Measurements from ENCODE around the gene BCL2L13.
A peak's percentile ranks its signal among the peaks of the same experiment; 100 is the strongest.
"Not testable (repeated sequence)": the region's sequence is repeated elsewhere in the genome, so short reads cannot be mapped to it uniquely, and the experiment has no call there.

BCL2L13 gene

DNA sequence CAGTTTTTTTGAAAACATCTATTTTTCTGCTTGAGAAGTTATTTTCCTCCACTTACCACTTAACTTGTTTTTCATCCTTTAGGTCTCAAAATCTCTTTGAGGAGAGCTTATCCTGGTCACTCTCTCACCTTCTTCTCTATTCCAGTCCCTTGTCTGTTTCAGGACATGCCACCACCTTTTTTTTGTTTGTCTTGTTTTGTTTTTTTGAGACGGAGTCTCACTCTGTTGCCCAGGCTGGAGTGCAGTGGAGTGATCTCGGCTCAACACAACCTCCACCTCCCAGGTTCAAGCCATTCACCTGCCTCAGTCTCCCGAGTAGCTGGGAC is 4.6 kb upstream of the BCL2L13 start:
- DNase-seq (ENCODE audit: low read depth): no peak

DNA sequence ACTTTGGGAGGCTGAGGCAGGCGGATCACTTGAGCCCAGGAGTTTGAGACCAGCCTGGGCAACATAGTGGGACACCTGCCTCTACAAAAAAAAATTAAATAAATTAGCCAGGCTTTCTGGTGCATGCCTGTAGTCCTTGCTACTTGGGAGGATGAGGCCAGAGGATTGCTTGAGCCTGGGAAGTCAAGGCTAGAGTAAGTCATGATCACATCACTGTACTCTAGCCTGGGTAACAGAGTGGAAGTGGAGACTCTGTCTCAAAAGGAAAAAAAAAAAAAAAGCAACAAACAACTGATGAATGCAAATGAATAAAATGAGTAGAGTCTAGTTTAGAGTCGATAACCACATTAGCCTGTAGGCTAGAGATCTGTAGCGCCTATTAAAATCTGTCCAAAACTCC is 3.9 kb upstream of the BCL2L13 start:
- DNase-seq (ENCODE audit: low read depth): no peak

More for the DNA sequence above, 4.6 kb upstream of the BCL2L13 start:
- H3K4me3 ChIP-seq (ENCODE audit: low read depth, low read length): no peak overlapping the region

DNA sequence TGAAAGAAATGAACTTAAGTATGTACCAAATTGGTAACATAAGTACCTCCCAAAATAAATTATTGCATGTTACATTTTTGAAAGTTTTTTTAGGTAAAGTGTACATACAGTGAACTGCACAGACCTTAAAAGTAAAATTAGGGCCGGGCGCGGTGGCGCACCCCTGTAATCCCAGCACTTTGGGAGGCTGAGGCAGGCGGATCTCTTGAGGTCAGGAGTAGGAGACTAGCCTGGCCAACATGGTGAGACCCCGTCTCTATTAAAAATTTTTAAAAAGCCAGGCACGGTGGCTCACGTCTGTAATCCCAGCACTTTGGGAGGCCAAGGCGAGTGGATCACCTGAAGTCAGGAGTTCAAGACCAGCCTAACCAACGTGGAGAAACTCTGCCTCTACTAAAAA is 1.7 kb upstream of the BCL2L13 start:
- not testable (repeated sequence) for H3K4me3 ChIP-seq (ENCODE audit: low read depth, low read length); DNase-seq (ENCODE audit: low read depth)

More for the DNA sequence above, 3.9 kb upstream of the BCL2L13 start:
- H3K4me3 ChIP-seq (ENCODE audit: low read depth, low read length): no peak overlapping the region

DNA sequence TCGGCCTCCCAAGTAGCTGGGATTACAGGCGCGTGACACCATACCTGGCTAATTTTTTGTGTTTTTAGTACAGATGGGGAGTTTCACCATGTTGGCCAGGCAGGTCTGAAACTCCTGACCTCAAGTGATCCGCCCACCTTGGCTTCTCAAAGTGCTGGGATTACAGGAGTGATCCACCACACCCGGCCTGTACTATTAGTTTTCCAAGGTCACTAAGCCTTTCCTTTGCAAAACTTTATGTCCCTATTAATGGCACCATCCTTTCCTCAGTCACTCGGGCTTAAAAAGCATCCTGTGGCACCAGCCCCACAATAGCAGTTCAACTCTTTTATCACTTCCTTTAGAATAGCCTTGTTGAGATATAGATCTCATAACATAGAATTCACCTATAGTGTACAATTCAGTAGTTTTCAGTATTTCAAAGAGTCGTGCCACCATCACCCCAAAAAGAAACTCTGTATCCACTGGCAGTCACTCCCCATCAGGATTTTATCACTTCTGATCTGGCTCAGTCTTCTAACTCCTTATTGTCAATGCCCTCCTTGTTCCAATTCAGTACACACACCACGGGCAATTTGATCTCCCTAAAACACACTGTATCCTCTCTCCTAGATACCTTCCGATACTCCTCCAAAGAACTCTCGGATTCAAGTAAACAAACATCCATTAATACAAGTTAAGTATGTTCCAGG is 921 bp upstream of the BCL2L13 start:
- H3K4me3 ChIP-seq (ENCODE audit: low read depth, low read length): peak overlapping the region; percentile 92
- no peak for DNase-seq (ENCODE audit: low read depth)

DNA sequence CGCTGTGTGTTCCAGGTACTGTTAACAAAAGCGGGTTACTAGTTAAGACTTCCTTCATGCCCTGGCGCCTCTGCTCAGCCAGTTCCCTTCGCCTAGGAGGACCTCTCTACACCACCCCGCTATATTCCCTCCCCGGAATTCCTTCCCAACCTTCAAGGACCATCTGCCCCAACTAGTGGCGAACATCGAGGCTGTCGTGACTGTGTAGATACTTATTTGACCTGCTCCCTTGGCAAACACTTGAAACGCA is 450 bp upstream of the BCL2L13 start:
- DNase-seq (ENCODE audit: low read depth): no peak
- peak overlapping the region; percentile 92 for H3K4me3 ChIP-seq (ENCODE audit: low read depth, low read length)

DNA sequence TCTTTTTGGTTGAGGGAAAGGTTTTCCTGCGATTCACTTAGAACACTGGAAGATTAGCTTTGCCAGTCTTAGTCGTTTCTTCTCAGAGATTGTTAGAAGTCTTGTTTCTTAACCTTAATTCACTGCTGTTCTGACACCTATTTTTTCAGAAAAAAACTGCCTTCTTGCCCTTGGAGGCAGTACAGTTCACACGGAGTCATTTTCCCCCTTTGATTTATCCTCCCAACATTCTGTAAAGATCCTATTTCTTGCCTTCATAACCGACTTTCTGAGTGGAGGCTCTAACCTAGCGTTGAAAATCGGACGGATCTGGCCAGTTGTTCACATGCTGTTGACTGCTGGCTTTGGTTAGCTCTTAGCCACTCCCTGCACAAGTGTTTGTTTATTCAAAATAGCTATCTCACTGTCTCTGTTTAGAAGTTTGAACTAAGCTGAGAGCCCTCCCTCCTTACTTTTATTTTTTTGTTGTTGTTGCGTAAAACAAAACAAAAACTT is 737 bp downstream of the BCL2L13 start:
- H3K4me3 ChIP-seq (ENCODE audit: low read depth, low read length): peak overlapping the region; percentile 92
- no peak for DNase-seq (ENCODE audit: low read depth)

DNA sequence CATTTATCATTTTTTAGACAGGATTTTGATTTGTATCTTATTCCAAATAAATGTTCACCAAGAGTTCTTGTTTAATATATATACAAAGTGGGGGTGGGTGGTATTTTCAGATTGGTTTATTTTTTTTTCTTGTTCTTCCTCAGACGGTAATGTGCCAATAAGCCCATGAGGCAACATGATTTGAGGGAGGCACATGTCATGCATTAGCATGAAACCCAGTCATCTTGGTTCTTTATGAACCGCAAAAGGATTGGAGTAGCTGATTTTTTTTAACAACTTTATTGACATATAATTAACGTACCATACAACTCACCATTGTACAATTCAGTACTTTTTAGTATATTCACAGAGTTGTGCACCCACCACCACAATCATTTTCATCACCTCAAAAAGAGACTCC is 2.7 kb downstream of the BCL2L13 start:
- no peak overlapping the region for H3K4me3 ChIP-seq (ENCODE audit: low read depth, low read length)
- DNase-seq (ENCODE audit: low read depth): no peak

GRCh38 chr22:17642357-17642756 is 3.8 kb downstream of the BCL2L13 start:
- H3K4me3 ChIP-seq (ENCODE audit: low read depth, low read length); DNase-seq (ENCODE audit: low read depth): not testable (repeated sequence)

DNA sequence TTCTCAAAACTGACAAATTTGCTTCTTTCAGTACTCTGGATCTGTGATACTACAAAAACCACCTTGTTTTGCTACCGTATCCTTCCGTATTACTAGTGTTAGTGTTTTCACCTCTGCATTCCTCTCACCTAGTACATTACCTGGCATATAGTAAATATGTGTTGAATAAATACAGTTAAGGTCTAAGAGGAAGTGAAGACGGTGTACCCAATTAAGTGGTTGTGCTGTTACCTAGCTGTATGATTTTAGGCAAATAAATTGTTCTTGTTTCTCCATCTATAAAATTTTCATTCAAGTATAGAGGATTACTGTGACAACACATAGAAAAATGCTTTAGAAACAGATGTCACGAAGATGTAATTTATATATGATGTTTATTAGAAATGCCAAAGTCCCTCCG is 8.9 kb downstream of the BCL2L13 start:
- no peak for DNase-seq (ENCODE audit: low read depth)
- no peak overlapping the region for H3K4me3 ChIP-seq (ENCODE audit: low read depth, low read length)

DNA sequence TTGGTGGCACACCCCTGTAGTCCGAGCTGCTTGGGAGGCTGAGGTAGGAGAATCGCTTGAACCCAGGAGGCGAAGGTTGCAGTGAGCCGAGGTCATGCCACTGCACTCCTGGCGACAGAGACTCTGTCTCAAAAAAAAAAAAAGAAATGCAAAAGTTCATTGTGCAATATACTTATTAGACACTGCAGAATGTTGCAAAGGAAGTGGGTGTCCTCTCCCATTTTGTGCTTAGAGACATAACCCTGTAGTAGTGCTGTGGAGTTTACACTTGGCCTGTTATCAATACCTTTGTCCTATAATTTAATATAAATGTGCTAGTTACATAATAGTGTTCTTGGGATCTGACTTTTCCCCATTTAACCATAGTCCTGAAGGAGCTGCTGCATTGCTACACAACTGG is 9.4 kb downstream of the BCL2L13 start:
- no peak for DNase-seq (ENCODE audit: low read depth)

DNA sequence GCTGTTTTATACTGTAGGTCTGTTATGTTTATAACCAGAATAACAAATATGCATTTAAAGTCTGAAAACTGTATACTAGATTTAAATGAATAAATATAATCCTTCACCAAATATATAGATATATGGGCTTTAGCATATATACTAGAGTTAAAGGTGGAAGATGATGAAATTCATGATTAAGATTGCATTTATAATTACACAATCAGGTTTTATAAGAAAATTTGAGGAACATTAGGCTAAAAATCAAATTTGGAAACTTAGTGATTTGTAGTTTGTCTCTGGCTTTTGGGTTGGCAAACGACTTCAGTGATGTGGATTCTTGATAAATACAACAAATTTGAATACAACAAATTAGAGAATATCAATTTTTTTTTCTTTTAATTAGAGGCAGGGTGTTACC is 10.0 kb downstream of the BCL2L13 start:
- H3K4me3 ChIP-seq (ENCODE audit: low read depth, low read length): no peak overlapping the region
- no peak for DNase-seq (ENCODE audit: low read depth)

More for the DNA sequence above, 9.4 kb downstream of the BCL2L13 start:
- H3K4me3 ChIP-seq (ENCODE audit: low read depth, low read length): no peak overlapping the region

- DNase-seq (ENCODE audit: low read depth): no peak
- no peak overlapping the region for H3K4me3 ChIP-seq (ENCODE audit: low read depth, low read length)
Measured at GRCh38 chr22:17655289-17655688, 16.7 kb downstream of the BCL2L13 start.

- no peak for DNase-seq (ENCODE audit: low read depth)
- no peak overlapping the region for H3K4me3 ChIP-seq (ENCODE audit: low read depth, low read length)
Measured at GRCh38 chr22:17656870-17657395, 18.4 kb downstream of the BCL2L13 start.

DNA sequence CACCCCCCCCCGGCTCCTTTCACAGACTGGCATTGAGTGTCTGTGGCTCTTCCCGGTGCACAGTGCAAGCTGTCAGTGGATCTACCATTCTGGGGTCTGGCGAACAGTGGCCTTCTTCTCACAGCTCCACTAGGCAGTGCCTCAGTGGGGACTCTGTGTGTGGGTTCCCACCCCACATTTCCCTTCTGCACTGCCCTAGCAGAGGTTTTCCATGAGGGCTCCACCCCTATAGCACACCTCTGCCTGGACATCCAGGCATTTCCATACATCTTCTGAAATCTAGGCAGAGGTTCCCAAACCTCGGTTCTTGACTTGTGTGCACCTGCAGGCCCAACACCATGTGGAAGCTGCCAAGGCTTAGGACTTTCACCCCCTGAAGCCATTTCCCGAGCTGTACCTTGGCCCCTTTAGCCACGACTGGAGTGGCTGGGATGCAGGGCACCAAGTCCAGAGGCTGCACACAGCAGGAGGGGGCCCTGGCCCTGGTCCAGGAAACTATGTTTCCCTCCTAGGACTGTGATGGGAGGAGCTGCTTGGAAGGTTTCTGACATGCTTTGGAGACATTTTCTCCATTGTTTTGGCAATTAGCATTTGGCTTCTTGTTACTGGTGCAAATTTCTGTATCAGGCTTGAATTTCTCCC is 26.0 kb downstream of the BCL2L13 start:
- no peak overlapping the region for H3K4me3 ChIP-seq (ENCODE audit: low read depth, low read length)
- no peak for DNase-seq (ENCODE audit: low read depth)

DNA sequence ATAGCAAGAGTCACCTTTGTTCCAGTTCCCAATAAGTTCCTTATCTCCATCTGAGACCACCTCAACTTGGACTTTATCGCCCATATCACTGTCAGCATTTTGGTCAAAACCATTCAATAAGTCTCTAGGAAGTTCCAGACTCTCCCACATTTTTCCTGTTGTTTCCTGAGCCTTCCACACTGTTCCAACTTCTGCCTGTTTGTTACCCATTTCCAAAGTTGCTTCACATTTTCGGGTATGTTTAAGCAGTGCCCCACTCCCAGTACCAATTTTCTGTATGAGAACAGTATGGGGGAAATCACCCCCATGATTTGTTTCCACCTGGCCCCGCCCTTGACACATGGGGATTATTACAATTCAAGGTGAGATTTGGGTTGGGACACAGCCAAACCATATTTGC is 26.7 kb downstream of the BCL2L13 start:
- no peak for DNase-seq (ENCODE audit: low read depth)
- H3K4me3 ChIP-seq (ENCODE audit: low read depth, low read length): no peak overlapping the region

DNA sequence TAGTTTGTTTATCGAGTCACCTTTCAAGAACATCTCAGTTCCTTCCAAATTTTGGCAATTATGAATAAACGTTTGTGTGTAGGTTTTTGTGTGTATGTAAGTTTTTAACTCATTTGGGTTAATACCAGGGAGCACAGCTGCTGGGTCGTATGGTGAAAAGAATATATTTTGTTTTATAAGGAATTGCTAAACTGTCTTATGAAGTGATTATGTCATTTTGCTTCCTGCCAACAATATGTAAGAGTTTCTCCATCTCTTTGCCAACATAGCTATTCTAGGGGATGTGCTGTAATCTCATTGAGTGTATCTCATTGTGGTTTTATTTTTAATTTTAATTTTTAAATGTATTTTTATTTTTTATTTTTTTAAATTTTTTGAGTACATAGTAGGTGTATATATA is 27.3 kb downstream of the BCL2L13 start:
- no peak overlapping the region for H3K4me3 ChIP-seq (ENCODE audit: low read depth, low read length)
- DNase-seq (ENCODE audit: low read depth): no peak

GRCh38 chr22:17671521-17672092 is 33.0 kb downstream of the BCL2L13 start:
- DNase-seq (ENCODE audit: low read depth); H3K4me3 ChIP-seq (ENCODE audit: low read depth, low read length): not testable (repeated sequence)

GRCh38 chr22:17672417-17672991 is 33.9 kb downstream of the BCL2L13 start:
- H3K4me3 ChIP-seq (ENCODE audit: low read depth, low read length): no peak overlapping the region

DNA sequence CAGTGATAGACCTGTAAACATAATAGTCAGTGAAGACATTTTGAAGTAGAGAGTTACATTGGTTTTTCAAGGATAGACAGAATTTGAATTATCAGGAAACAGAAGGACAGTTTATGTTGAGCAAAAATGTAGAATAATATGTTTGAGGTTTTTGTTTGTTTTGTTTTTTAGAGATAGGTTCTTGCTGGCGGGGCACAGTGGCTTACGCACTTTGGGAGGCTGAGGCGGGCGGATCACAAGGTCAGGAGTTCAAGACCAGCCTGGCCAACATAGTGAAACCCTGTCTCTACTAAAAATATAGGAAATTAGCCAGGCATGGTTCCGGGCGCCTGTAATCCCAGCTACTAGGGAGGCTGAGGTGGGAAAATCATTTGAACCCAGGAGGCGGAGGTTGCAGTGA is 35.6 kb downstream of the BCL2L13 start:
- DNase-seq (ENCODE audit: low read depth): no peak
- H3K4me3 ChIP-seq (ENCODE audit: low read depth, low read length): no peak overlapping the region

More at GRCh38 chr22:17672417-17672991, 33.9 kb downstream of the BCL2L13 start:
- no peak for DNase-seq (ENCODE audit: low read depth)

DNA sequence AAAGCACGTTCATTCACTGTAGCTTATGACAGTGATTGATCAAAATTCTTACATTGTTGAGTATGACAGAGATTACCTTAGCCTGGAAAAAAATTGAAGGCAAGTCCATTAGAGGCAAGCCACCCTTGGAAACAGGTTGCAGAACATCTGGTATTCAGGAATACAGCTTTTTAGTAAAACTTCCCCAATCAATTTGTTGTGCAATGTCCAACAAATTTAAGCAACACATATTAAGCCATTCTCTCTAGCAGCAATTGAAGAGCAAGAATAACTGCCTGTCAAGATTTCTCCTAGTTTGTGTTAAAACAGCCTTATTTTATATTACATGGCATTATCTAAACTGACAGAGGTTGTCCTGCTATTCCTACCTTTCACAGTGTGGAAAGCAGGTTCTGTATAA is 37.0 kb downstream of the BCL2L13 start:
- DNase-seq (ENCODE audit: low read depth): no peak
- H3K4me3 ChIP-seq (ENCODE audit: low read depth, low read length): no peak overlapping the region

Data from skeletal muscle cell (primary cell).